GM06990 (cell line): ENCODE measurements around the gene ANKMY1.

Experiments
- DNase-seq: peaks from one replicate; pipeline ENCODE4 v3.0.0-alpha.2; 2011; ENCODE audit not compliant: insufficient read length; ENCODE audit errors: extremely low read depth
- H3K27me3 ChIP-seq: replicated peaks from 2 replicates; pipeline ENCODE4 v1.6.0; 2011; ENCODE audit warnings: low read length; ENCODE audit not compliant: control insufficient read depth, insufficient read depth
- H3K36me3 ChIP-seq: 2 replicates; pipeline ENCODE4 v1.5.1; 2011; ENCODE audit warnings: low read length; ENCODE audit not compliant: control insufficient read depth, insufficient read depth
- H3K4me3 ChIP-seq: replicated peaks from 2 replicates; pipeline ENCODE4 v1.5.1; 2011; ENCODE audit warnings: low read depth, mild to moderate bottlenecking, control low read depth, low read length
- TF ChIP-seq, protein P1 (sequence below): IDR thresholded peaks from 2 replicates; pipeline ENCODE4 v1.5.1; 2011; ENCODE audit warnings: low read length, control low read depth, mild to moderate bottlenecking, inconsistent platforms; ENCODE audit not compliant: insufficient read depth, poor library complexity, severe bottlenecking

ANKMY1 gene

DNA sequence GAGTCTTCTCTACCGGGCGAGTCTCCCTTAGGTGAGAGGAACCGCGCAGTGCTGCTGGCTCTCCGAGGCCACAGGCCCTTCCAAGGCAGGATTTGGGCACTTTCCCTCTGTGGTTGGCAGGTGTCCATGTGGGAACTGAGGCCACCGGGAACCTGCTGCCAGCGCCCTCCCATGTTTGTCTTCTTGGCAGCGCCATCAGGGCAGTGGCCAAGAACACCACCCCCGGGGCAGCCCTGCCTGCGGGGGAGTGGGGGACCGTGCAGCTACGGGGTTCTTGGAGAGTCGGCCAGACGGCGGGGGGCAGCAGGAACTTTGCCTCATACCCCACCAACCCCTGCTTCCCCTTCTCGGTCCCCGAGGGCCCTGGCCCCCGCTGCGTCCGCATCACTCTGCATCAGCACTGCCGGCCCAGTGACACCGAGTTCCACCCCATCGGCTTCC is 38.7 kb upstream of the ANKMY1 start:
- no peak overlapping the region for H3K4me3 ChIP-seq
- TF ChIP-seq, protein P1, sequence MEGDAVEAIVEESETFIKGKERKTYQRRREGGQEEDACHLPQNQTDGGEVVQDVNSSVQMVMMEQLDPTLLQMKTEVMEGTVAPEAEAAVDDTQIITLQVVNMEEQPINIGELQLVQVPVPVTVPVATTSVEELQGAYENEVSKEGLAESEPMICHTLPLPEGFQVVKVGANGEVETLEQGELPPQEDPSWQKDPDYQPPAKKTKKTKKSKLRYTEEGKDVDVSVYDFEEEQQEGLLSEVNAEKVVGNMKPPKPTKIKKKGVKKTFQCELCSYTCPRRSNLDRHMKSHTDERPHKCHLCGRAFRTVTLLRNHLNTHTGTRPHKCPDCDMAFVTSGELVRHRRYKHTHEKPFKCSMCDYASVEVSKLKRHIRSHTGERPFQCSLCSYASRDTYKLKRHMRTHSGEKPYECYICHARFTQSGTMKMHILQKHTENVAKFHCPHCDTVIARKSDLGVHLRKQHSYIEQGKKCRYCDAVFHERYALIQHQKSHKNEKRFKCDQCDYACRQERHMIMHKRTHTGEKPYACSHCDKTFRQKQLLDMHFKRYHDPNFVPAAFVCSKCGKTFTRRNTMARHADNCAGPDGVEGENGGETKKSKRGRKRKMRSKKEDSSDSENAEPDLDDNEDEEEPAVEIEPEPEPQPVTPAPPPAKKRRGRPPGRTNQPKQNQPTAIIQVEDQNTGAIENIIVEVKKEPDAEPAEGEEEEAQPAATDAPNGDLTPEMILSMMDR: no peak
- no peak for DNase-seq
- H3K27me3 ChIP-seq: no peaks in the 10 kb centered on the region
- H3K36me3 ChIP-seq: peaks cover 41% of the 10 kb centered on the region

DNA sequence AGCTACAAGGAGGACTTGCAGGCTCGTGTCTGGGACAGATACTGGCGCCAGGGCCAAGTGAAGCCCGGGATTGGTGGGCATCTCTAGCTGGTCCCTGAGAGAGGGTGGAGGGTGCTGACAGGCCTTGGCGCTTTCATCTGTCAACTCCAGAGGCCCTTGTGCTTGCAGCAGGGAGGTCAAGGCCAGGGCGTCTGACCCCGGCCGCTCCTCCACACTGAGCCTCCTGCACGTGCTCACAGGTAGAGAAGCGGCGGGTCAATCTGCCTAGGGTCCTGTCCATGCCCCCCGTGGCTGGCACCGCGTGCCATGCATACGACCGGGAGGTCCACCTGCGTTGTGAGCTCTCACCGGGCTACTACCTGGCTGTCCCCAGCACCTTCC is 38.3 kb upstream of the ANKMY1 start:
- DNase-seq: no peak
- Histone ChIP-seq H3K4me3 (no peak overlapping the region), H3K27me3 (no peaks in the 10 kb centered on the region), H3K36me3 (peaks cover 45% of the 10 kb centered on the region)
- TF ChIP-seq, protein P1: no peak

DNA sequence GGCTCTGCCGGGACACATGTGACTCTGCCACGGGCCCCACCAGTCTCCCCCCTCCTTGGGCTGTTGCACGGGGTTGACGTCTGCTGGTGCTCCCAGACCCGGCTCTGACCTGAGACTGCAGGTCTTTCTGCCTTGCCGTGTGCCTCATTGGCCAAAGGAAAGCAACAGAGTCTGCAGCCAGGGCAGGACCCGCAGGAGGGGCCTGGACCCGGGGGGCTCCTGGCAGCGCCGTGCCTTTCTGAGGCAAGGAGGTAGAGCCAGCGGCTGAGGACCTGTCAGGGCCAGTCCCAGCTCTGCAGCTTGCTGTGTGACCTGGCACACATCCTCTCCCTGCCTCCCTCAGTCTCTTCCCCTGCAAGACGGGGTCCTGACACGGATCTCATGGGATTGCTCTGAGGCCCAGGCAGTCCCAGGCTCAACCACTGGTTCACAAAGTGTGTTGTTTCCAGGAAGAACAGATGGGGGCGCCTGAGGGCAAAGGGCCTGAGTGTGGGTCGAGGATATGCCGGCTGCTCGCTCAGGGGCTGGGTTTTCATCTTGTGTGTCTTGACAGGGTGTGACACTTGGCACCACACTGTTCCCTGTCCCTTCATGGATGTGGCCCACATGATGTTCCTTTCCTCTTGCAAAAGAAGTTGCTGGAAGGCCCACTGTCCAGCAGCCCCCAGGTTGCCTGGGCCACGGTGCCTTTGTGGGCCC is 37.7 kb upstream of the ANKMY1 start:
- TF ChIP-seq, protein P1: peak; percentile 46
- Histone ChIP-seq H3K4me3 (no peak overlapping the region), H3K36me3 (peaks cover 47% of the 10 kb centered on the region), H3K27me3 (no peaks in the 10 kb centered on the region)
- DNase-seq: no peak

DNA sequence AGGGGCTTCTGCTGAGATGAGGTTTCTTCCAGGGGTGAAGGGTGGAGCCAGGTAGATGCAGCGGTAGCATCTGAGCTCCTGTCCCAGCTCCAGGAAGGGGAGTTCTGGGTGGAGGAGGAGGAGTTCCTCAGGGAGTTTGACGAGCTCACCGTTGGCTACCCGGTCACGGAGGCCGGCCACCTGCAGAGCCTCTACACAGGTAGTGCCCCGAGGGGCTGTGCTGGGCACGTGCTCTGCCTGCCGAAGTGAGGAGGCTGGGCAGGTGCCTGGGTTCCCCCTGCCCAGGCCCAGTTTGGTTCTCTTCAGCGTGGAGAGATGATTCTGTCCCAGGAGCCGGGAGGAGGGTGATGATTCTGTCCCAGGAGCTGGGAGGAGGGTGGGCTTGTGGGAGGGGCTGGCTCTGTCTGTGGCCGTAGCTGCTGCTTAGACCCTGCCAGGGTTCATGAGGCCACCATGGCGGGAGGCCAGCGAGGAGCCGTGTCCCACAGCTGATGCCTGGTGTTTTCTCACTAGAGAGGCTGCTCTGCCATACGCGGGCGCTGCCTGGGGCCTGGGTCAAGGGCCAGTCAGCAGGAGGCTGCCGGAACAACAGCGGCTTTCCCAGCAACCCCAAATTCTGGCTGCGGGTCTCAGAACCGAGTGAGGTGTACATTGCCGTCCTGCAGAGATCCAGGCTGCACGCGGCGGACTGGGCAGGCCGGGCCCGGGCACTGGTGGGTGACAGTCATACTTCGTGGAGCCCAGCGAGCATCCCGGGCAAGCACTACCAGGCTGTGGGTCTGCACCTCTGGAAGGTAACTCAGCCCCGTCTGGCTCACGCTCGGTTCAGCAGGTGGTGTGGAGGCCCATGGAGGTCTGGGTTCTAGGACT is 37.0 kb upstream of the ANKMY1 start:
- H3K36me3 ChIP-seq: peaks cover 49% of the 10 kb centered on the region

DNA sequence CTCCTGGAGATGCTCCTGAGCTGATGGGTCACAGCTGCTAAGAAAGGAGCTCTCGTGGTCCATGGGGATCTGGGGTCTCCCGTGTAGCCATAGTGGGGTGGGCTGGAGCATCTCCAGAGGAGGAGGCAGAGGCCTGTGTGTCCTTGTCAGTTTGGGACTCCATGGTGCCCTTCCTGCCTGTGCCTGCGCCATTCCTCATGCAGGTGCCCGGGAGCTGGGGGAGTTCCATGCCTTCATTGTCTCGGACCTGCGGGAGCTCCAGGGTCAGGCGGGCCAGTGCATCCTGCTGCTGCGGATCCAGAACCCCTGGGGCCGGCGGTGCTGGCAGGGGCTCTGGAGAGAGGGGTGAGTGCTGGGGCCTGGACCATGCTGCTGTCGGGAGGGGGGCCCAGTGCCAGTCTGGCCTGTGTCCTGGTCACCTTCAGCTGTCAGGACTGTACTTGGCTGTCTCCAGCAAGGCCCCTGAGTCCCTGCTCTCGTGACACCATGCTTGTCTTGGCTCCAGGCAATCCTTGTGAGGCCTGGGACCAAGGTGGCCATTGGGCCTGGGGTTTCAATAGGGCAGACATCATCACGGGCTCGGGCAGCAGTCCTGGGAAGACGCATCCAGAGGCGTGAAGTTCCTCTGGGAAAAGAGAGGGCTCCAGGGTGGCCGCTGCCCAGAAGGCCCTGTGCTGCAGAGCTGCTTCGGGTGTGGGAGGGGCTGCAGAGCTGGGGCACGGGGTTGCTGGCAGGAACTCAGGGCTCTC is 36.1 kb upstream of the ANKMY1 start:
- H3K27me3 ChIP-seq: no peaks in the 10 kb centered on the region
- no peak overlapping the region for H3K4me3 ChIP-seq
- TF ChIP-seq, protein P1: no peak
- no peak for DNase-seq
- peaks cover 49% of the 10 kb centered on the region for H3K36me3 ChIP-seq

More for the DNA sequence above, 37.0 kb upstream of the ANKMY1 start:
- TF ChIP-seq, protein P1: no peak
- no peak for DNase-seq
- no peaks in the 10 kb centered on the region for H3K27me3 ChIP-seq
- H3K4me3 ChIP-seq: no peak overlapping the region
